Heart left ventricle (tissue), 16 donors: ENCODE results near the gene STK32C. TPM values are rescaled to one million over a fixed set of nuclear protein-coding genes. Genes with fewer than 3 reads are reported as not detected.

Experiments used
- ATAC-seq, 4 donors: fragments of 200-7000 bp; cut with Tn5 transposase; one replicate each; pipeline ENCODE4 v1.9.1; 2020 to 2022; ENCODE audit warnings: moderate library complexity in 4 of 4, mild to moderate bottlenecking in 3 of 4, moderate number of reproducible peaks in 1 of 4
- DNase-seq, 5 donors: peaks; one replicate each; pipeline ENCODE4 v3.0.0-alpha.2; 2020
- H3K27ac ChIP-seq, 12 donors: fragments of 200-600 bp; sonication (generic) in 4 of 12; one replicate each; pipeline versions ENCODE4 v1.5.0 to v1.8.0; 2016 to 2022; ENCODE audit warnings: mild to moderate bottlenecking in 2 of 12
- H3K27me3 ChIP-seq, 9 donors: fragments of 200-600 bp; sonication (generic) in 2 of 9; one replicate each; pipeline versions ENCODE4 v1.5.1 to v1.8.0; 2016 to 2022; ENCODE audit warnings: mild to moderate bottlenecking in 3 of 9
- H3K36me3 ChIP-seq, 9 donors: fragments of 200-600 bp; sonication (generic) in 2 of 9; one replicate each; pipeline versions ENCODE4 v1.5.0 to v1.8.0; 2018 to 2022; ENCODE audit warnings: mild to moderate bottlenecking in 2 of 9
- H3K4me1 ChIP-seq, 12 donors: fragments of 200-600 bp; sonication (generic) in 4 of 12; one replicate each; pipeline versions ENCODE4 v1.5.0 to v1.8.0; 2016 to 2022; ENCODE audit warnings: mild to moderate bottlenecking in 3 of 12
- H3K4me3 ChIP-seq, 12 donors: fragments of 200-600 bp; sonication (generic) in 4 of 12; one replicate each; pipeline versions ENCODE4 v1.5.0 to v1.8.0; 2017 to 2022; ENCODE audit warnings: mild to moderate bottlenecking in 9 of 12, moderate library complexity in 4 of 12
- H3K9me3 ChIP-seq, 12 donors: fragments of 200-600 bp; sonication (generic) in 4 of 12; one replicate each; pipeline versions ENCODE4 v1.5.0 to v1.8.0; 2016 to 2022; ENCODE audit warnings: mild to moderate bottlenecking in 1 of 12
- POLR2A ChIP-seq, 2 donors: fragments of 450-650 bp; IDR thresholded peaks; one replicate each; pipeline ENCODE4 v1.6.1; 2017; ENCODE audit warnings: antibody characterized with exemption in 2 of 2, mild to moderate bottlenecking in 2 of 2, moderate library complexity in 2 of 2
- WGBS, 4 donors: extraction: QIAGEN DNeasy Blood & Tissue Kit in 2 of 4; methylation state at CpG; one replicate each; pipeline versions ENCODE4 v1.1.5 to v1.1.7; 2013 to 2018; 5-methylcytosine and 5-hydroxymethylcytosine counted together
- intact Hi-C, 10 donors: fragments of 100-400 bp; cut with DNase I; formaldehyde crosslinking; loops; one replicate each; pipeline versions ENCODE4 v1.11.1 to v1.14.2; 2022
- polyA plus RNA-seq, 2 donors: library from polyadenylated mRNA; stranded (reverse); fragments of 200-250 nt; gene quantifications; one replicate each; pipeline ENCODE4 v1.2.3, GENCODE V29; 2013
- total RNA-seq, 9 donors: library from RNA; depleted of rRNA in 2 of 9; stranded (reverse); fragments of >200 nt in 2 of 9; fragmentation: NEBNext Ultra II Directional in 3 of 9; extraction: Animal tissue kit (Norgen Biotek cat#: 25700) in 3 of 9; gene quantifications; one replicate each; pipeline versions ENCODE4 v1.1.0 to v1.2.4, GENCODE V29; 2016 to 2023
- TF ChIP-seq, protein P1 (sequence below), 12 donors: fragments of 200-600 bp; sonication (generic) in 4 of 12; IDR thresholded peaks; one replicate each; pipeline versions ENCODE4 v1.5.0 to v1.8.0; 2018 to 2022; ENCODE audit warnings: antibody characterized with exemption in 12 of 12, mild to moderate bottlenecking in 5 of 12
- donor health status: ischemic (EF 13 %, LVEDD 7.1; RV severe dilation, severe dysfunction).
- donor health status: healthy with polysubstance abuse.
- donor health status: DM: no; HTN: yes; CAD: no.
- donor health status: DM: no; HTN: no; CAD: no.
- donor health status: ischemic (EF 25% LVEDD 6.9; RV normal size, moderate dysfunction).
- donor health status: ischemic (EF 25% LVEDD 5.7; RV mildly dilated, moderate dysfunction).
- donor health status: healthy.
- donor health status: DM: yes; HTN: yes; CAD: no.
- donor health status: ischemic (EF 35%, LVEDD 5.7; RV mildly dilated, moderate dysfunction).
- donor health status: nonischemic (EF 11% LVEDD 7.7; RV severe dilation, severe dysfunction).
- donor health status: DM: yes; HTN: yes; CAD: no.
- donor health status: PGD.
- donor health status: ischemic (EF 29% LVEDD 5.4; RV normal size, mild dysfunction).
- donor health status: nonischemic (EF 23%, LVEDD 6.1; RV moderate dilation, normal function).

Gene STK32C
- total and polyA plus RNA-seq, 11 donors, result 3.8 to 9.8 (median 6.2) TPM

DNA sequence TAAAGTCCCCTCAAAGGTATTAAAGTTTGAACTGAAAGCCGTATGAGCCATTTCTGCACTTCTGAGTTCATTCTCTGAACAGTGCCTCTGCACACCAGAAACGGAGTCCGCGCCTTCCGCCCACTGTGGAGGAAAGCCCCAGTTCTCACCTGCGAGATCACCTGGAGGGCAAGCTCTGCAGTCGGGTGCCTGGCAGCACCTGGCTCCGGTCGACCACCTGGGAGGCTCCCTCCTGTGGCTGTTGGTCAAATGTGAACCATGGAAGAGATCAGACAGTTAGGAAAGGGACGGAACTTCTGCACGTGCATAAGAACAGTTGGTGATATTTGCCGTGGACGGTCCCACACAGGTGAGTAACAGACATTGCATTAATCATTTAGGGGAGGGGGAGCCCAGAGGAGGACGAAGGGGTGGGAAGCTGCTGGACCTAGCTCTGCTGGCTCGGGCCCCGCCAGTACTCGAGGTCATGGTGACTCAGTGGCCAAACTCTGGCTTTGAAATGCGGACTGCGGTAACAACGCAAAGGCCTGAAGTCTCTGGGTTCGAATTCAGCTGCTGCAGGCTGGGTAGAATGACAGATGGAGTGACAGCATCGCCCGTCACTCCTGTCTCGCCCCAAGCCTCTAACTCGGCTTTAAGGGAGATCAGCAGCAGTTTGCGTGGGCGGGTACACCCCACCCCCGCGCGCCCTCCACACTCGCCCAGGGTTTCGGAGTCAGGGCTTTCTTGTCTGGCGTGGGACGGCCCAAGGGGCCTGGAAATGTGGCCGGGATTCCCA, 122.7 kb downstream of the STK32C start:
- peak overlapping the region in 1 of 12 donors; percentile 67 for H3K4me3 ChIP-seq
- H3K36me3 ChIP-seq, result no peaks in the 10 kb centered on the region

DNA sequence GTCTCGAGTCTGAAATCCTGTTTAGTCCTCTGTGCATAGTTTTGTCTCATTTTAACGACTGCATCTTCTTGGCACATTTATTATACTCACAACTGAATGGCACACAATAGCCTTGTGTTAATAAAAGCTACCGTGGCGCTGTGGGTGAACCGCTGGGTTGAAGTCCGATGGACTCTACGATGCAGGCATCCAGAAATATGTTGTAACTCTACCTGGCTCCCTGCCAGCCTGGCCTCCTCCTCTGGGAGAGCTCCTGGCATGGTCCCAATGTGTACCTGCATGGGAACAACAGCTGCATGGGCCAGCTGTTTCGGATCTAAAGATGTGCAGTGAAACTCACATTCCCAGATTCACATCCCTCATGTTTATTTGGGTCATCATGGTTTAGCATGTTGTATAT, 124.7 kb downstream of the STK32C start:
- no peaks in the 10 kb centered on the region for H3K9me3 ChIP-seq
- ATAC-seq (no peak), DNase-seq (peak in 2 of 5 donors; percentile 33 to 40)
- no peak overlapping the region for H3K4me3 ChIP-seq
- H3K27me3 ChIP-seq, result peaks cover 0 to 32% (median 17%) of the 10 kb centered on the region in 9 donors
- 73 to 83% (median 75%) methylated on average over 8 of the region's 8 CpGs for WGBS, 4 donors
- no peak overlapping the region for H3K27ac ChIP-seq
- H3K4me1 ChIP-seq, result peaks cover 6 to 45% (median 19%) of the 10 kb centered on the region in 12 donors
- TF ChIP-seq, protein P1, sequence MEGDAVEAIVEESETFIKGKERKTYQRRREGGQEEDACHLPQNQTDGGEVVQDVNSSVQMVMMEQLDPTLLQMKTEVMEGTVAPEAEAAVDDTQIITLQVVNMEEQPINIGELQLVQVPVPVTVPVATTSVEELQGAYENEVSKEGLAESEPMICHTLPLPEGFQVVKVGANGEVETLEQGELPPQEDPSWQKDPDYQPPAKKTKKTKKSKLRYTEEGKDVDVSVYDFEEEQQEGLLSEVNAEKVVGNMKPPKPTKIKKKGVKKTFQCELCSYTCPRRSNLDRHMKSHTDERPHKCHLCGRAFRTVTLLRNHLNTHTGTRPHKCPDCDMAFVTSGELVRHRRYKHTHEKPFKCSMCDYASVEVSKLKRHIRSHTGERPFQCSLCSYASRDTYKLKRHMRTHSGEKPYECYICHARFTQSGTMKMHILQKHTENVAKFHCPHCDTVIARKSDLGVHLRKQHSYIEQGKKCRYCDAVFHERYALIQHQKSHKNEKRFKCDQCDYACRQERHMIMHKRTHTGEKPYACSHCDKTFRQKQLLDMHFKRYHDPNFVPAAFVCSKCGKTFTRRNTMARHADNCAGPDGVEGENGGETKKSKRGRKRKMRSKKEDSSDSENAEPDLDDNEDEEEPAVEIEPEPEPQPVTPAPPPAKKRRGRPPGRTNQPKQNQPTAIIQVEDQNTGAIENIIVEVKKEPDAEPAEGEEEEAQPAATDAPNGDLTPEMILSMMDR (IDR thresholded peaks at IDR 0.05), result no peak
- no peak for TF ChIP-seq POLR2A (IDR thresholded peaks at IDR 0.05)
- no peaks in the 10 kb centered on the region for H3K36me3 ChIP-seq
- intact Hi-C loops, result no loop called here

More for the DNA sequence above, 122.7 kb downstream of the STK32C start:
- intact Hi-C loops, result no loop called here
- ATAC-seq (no peak), DNase-seq (peak in 2 of 5 donors; percentile 22 to 35)
- WGBS, 4 donors, result 46 to 64% (median 54%) methylated on average over 21 to 35 of the region's 35 CpGs
- peaks cover 6 to 34% (median 19%) of the 10 kb centered on the region in 12 donors for H3K4me1 ChIP-seq
- H3K27ac ChIP-seq, result no peak overlapping the region
- no peaks in the 10 kb centered on the region for H3K9me3 ChIP-seq
- no peak for TF ChIP-seq POLR2A (IDR thresholded peaks at IDR 0.05)
- TF ChIP-seq, protein P1 (IDR thresholded peaks at IDR 0.05), result no peak
- H3K27me3 ChIP-seq, result peaks cover 0 to 45% (median 22%) of the 10 kb centered on the region in 9 donors

DNA sequence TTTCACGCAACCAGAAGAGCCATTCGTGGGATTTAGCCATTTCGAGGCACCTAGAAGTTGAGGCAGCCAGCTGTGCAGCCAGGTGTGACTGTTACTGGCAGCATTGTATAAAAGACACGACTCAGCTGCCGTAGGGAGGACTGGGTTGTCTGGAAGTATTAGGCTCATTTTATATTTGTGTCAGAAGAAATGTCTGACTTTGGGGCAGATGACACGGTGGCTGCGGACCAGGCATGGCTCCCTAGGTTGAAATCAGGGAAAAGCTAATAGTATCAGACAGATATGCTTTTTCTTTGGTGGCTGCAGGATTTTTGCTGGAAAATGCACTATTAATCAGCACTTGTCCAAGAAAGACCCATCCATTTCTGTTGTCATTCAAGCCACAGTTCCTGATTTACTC, 125.2 kb downstream of the STK32C start:
- TF ChIP-seq, protein P1 (IDR thresholded peaks at IDR 0.05), result no peak
- TF ChIP-seq POLR2A (IDR thresholded peaks at IDR 0.05), result no peak
- intact Hi-C loops, result no loop called here
- WGBS, 4 donors, result 89 to 93% (median 90%) methylated on average over 7 of the region's 7 CpGs
- H3K27ac ChIP-seq, result no peak overlapping the region
- no peak overlapping the region for H3K4me3 ChIP-seq
- DNase-seq (peak in 2 of 5 donors; percentile 12 to 16), ATAC-seq (no peak)
- H3K27me3 ChIP-seq, result peaks cover 0 to 27% (median 12%) of the 10 kb centered on the region in 9 donors
- H3K36me3 ChIP-seq, result no peaks in the 10 kb centered on the region
- no peaks in the 10 kb centered on the region for H3K9me3 ChIP-seq
- H3K4me1 ChIP-seq, result peaks cover 6 to 40% (median 15%) of the 10 kb centered on the region in 12 donors

DNA sequence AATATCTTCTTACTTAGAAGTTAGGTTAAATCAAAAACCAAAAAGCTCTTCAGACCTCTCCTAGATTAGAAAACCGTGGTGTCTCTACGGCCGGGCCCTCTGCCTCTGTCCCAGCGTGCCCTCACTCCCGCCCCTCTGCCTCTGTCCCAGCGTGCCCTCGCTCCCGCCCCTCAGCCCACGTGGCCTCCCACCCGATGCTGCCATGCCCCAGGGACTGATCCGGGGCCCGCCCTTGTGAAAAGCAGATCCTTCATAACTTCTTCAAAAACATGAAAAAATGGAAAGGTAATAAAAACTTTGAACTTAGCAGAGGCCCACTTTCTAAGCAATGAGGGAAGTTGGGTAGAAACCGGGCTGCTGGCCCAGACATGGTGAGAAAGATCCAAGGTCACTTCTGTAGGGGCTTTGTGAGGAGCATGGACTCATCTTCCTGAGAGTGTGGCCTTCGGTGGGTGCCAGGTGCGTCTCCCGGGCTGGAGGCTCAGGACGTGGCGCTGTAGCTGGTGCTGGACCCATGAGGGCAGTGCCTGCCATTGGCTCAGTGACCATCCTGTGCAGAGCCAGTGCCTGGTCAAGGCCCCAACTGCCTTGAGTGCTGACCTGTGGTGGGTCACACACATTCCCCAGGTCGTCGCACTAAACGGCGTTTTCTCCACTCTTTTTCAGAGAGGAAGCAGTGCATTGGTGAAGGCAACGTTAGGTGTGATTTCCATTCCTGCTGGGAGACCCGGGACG, 125.9 kb downstream of the STK32C start:
- TF ChIP-seq, protein P1 (IDR thresholded peaks at IDR 0.05), result no peak
- no peak for TF ChIP-seq POLR2A (IDR thresholded peaks at IDR 0.05)
- Histone ChIP-seq H3K27ac (no peak overlapping the region), H3K36me3 (no peaks in the 10 kb centered on the region), H3K4me3 (no peak overlapping the region), H3K9me3 (no peaks in the 10 kb centered on the region), H3K27me3 (peaks cover 0 to 23% (median 8%) of the 10 kb centered on the region in 9 donors), H3K4me1 (peaks cover 6 to 33% (median 12%) of the 10 kb centered on the region in 12 donors)
- no peak for ATAC-seq
- DNase-seq, result peak in 2 of 5 donors; percentile 23 to 38
- 75 to 78% (median 77%) methylated on average over 24 to 25 of the region's 25 CpGs for WGBS, 4 donors
- intact Hi-C loops, result no loop called here
